ENCODE data around the gene GPR62.

DNA sequence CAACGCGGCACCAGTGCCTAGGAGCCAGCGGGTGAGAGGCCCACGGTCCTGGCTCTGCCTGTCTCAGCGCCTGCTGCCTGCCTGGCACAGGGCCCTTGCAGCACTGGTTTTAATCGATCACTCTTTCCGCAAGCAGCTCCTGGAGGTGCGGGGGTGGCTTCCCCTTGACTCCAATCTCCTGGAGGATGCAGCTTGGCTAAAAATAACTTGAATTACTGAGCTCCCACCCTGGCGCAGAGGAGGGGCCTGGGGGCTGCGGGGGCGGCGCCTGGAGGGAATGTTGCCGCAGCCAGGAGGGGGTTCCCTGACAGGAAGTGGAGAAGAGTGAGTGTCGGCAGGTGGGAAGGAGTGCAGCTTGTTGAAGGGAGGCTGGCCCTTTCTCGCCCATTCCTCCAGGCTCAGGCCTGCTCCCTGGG, 50.4 kb downstream of the GPR62 start:
- TF ChIP-seq CTCF (IDR thresholded peaks at IDR 0.05) (no peak), POLR2A (IDR thresholded peaks at IDR 0.05) (no peak)

All from prostate gland (tissue), 2 donors.